SH-SY5Y (cell line): ENCODE measurements around the gene GALNT18.

Experiments used
- GATA2 ChIP-seq: IDR thresholded peaks from 2 replicates; pipeline ENCODE4 v1.6.1; 2011; ENCODE audit warnings: mild to moderate bottlenecking, low read depth, low read length
- GATA3 ChIP-seq: IDR thresholded peaks from 2 replicates; pipeline ENCODE4 v1.6.1; 2011; ENCODE audit warnings: low read depth, mild to moderate bottlenecking, low read length, moderate library complexity

DNA sequence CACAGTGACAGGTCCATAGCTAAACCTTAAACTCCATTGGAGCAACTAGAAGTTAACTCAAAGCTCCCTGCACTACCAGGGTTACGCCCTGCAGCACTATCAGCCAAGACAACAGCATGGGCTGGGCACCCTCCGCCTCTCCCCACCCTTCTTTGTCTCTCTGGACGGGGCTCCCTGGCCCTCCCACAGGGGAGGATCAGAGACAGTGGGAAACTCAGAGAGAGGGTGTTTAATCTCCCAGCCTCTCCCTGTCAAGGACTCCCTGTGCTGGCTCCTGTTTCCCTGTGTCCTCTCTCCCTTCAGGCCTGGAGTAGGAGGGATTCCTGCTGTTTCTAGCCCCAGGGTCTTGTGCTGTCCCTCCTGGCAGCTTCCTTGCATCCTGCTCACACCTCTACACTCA is 211.9 kb downstream of the GALNT18 start:
- no peak for TF ChIP-seq GATA3
- TF ChIP-seq GATA2 = no peak
